Measurements from ENCODE around the gene GMDS.
A peak's percentile ranks its signal among the peaks of the same experiment; 100 is the strongest.

The GMDS gene

GRCh38 chr6:2245103-2245876 is at the start of gene GMDS:
Gene GMDS, minus strand, starts transcription at chr6:2245605.
- DNase-seq: peak in 54 of 56 donors; percentile 15 to 92 (median 72)

GRCh38 chr6:2285510-2285909 is 40.1 kb upstream of the GMDS start:
- no peak for DNase-seq

DNA sequence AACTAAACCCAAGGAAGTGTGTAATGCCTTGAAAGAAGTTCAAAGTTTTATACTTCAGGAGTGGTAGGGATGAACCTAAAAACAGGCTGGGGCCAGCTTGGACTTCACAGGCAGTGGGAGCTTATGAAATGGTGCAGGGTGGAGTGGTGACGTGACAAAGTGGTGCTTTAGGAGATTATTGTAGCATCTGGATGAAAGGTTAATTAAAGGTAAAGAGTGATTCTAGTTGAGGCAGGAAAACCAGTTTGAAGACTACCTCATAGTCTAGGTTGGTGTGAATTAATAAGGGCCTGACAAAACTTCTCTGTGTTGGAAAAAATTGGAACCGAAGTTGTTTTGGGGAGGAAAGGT is 30.5 kb upstream of the GMDS start:
- no peak for DNase-seq

DNA sequence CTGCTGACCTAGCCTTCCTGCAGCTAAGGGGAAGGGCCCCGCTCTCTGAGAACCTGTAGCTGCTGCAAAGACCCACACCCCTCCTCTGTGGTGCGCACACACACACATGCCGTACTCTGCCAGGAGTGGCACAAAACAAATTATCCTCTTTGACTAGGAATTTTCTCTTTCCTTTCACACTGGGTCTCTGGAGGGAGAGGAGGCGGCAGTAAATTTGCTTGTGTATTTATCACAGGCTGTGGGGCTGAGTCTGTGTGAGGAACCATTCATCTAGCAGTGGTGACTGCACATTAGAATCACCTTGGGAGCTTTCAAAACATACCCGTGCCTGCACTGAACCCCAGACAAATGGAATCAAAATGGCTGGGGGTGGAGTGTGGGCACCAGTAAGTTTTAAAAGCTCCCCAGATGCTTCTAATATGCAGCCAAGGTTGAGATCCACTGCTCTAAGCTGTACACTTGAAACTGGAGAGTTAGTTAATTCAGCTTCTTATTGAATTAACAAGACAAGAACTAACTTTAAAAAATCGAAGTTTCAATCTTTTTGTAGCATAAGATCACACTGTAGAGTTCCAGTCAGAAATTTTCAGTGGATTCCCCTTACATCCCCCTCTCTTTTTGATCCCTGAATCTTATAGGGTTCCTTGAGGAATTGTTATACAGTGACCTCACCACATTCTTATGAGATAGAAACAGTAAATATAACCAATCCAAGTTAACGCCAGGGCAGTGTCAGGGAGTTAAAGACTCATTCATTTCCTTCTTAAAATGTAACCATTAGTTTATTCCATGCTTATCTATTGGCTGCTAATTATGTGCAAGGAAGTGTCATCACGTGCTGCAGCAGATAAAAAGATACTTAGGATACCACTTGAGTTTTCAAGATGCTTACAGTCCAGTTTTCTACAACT is 29.8 kb upstream of the GMDS start:
- no peak for DNase-seq

- DNase-seq: no peak
These were observed 27.3 kb upstream of the GMDS start for GRCh38 chr6:2272696-2273095.

GRCh38 chr6:2270054-2270453 is 24.6 kb upstream of the GMDS start:
- no peak for DNase-seq

DNA sequence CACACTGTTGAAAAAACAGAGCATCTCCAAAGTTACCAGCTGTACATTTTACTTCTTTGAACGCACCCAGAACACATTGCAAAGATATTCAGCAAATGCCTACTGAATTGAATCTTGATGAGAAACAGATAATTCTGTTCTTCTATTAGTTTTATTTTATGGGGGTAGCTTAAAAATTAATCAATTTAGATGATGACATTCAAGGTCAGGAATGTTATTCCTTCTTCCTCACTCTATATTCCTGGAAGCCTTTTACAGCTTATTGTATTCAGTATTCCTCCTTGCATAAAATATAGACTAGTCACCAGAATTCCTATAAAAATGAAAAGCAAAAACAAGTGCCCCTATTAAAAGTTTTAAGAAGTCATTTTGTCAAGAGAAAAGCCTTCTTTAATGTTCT is 21.4 kb upstream of the GMDS start:
- DNase-seq: no peak

- DNase-seq: no peak
These were observed 20.8 kb upstream of the GMDS start for GRCh38 chr6:2266031-2266795.

DNA sequence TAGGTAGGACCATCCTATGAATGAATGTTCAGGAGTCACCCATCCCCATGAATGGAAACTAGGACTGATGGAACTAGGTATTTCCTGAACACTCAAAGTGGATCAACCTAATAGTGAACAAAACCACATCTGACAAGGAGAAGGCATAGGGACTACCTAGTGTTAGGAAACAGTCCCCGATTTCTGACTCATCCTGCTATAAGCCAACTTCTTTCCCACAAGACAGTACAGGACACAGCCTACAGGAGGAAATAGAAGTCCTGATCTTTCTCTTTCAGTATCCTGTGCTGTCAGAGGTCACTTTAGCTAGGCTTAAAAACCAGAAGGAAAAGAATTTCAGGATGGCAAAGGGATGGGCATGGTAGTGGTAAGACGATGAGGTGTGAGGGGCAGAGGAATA is 19.5 kb upstream of the GMDS start:
- no peak for DNase-seq

DNA sequence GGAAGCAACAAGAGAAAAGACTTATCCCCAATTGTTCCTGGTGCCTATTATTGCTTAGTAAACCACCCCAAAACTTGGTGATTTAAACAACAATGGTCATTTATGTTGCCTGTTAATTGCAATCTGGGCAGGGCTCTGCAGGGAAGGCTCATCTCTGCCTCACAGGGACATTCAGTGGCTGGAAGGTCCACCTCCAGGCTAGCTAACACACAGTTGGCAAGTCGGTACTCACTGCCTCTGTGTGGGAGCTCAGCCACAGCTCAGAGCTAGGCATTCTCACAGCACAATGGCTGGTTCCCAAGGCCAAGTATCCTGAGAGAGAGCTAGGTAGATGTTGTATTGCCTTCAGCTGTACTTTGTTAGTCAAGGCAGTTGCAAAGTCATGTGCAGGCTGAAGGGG is 18.5 kb upstream of the GMDS start:
- DNase-seq: no peak

- no peak for DNase-seq
These were observed 14.2 kb upstream of the GMDS start for GRCh38 chr6:2259574-2259973.

DNA sequence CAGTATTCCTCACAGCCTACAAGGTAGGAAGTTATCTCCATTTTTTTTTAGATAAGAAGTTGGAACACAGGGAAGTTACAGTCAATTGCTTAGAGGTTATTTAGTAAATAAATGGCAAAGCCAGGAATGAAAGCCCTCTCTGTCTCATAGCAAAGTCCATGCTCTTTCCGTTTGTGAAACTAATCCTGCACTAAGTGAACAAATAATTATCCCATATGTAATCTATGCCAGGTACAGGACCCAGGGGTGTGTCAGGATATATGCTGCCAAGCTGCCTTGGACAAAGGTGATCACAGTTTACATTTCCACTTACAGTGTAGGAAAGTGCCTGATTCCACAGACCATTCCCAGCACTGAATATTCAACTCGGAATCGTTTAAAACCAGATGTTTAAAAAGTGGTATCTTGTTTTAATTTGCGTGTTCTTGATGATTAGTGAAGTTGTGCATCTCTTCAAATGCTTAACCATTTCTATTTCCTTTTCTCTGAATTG is 13.6 kb upstream of the GMDS start:
- DNase-seq: no peak

- DNase-seq: no peak
These were observed 12.7 kb upstream of the GMDS start for GRCh38 chr6:2258112-2258511.

DNA sequence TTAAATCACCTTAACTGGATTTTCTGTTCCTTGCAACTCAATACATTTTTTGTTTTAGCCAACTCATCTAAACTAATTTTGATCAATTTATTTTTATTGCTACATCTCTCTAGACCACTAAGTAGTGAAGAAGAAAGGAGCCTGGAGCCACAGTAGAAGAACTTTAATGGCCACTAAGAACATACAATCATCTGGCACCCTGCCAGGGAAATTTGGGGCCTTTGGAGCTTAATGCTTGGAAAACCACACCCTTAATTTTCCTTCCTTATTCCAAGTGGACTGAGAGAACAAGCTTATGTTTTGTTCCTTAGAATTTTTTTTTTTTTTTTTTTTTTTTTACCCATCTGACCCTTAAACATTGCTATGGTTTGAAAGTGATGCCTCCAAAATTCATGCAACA is 12.0 kb upstream of the GMDS start:
- no peak for DNase-seq

DNA sequence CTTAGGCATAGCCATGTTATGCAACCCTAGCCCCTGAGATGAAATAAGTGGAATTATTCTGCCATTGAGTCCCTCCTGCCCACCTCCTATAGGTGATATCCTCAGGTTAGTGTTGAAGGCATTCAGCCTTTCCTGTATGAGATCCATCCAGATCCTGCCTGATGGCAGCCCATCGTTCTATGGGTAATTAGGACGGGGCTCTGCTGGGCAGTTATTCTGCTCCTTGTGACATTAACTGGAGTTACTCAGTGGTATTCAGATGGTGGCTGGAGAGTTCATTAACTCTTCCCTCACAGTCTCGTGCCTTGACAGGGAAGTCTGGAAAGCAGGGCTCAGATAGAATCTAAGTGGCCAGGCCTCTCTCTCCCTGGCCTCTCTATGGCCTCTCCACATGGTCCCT is 9.3 kb upstream of the GMDS start:
- no peak for DNase-seq

DNA sequence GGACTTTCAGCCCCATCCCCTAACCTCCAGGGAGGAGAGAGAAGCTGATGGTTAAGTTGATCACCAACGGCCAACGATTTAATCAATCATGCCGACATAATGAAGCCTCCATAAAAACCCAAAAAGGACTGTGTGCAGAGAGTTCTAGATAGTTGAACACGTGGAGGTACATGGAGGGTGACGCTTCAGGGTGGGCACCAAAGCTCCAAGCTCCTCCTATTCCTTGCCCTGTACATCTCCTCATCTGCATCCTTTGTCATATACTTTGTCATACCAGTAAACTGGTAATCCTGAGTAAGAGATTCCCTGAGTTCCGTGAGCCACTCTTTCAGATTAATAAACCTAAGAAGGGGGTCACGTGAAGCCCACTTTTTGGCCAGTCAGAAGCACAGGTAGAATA is 3.7 kb upstream of the GMDS start:
- no peak for DNase-seq

- DNase-seq: no peak
These were observed 2.3 kb upstream of the GMDS start for GRCh38 chr6:2247664-2248063.

DNA sequence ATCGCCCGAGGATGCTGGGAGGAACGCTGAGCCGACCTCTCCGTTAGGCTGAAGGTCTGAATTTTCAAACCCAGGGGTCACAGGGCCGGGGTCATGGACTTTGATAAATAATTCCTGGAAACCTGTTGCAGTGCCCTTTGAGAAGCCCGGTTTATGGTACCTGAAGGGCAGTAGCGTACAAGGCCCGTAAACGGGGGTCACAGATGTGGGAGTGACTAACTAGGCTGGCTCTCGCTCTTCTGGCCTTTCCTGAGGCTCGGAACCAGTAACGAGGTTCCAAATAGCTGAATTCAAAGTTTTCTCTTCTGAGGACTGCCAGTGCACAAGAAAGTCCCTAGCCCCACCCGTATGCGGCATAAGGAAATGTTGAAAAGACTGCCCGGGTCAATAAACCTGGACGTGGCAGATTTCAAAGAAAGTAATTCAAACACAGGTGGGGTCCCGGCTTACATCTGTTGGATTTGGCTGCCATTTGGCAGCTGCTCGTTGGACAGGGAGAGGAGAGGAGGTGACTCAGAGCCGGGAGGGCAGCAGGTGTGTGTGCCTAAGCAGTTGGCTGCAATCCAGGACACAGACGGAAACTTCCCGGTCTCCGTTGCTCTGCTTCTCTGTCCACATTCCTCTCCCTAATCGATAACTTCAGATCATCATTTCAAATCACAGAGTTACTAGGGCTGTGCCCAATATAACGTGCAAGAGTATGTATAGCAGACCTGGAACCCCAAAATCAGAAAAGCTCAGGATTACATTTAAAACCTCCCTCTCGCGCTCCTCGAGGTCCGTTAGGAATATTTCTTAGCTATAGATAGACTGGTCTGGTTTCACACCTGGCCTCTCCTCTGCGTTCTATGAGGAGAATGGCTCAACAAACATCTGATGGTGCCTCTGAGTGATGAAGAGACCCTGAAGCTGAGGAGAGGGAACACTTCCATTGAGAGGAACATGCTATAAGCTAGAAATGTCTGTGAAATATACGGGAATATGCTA is 765 bp upstream of the GMDS start:
- peak in 21 of 56 donors; percentile 3 to 55 (median 24) for DNase-seq

- DNase-seq: peak in 1 of 56 donors; percentile 2
These were observed 923 bp downstream of the GMDS start for GRCh38 chr6:2244261-2245102.

DNA sequence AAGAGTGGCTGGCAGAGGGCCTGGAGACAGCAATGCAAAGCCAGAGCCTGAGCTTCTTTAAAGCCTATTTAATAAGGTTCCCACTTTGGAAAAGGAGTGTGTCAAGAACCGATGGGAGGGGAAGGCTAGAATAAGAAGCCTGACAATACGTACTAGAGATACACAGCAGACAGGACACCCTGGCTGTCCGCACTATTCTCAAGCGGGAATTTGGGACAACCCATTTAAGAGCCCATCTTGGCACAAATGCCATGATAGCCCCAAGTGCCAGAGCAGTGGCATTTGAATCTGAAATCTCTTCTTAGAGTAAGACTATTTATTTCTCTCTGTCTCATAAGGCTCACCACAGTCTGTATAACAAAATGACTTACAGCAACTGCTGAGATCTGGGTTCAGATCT is 3.1 kb downstream of the GMDS start:
- DNase-seq: no peak

Measured in amygdala (tissue), 56 donors.